ENCODE measurements around the gene KIF25. TPM values are rescaled to one million over a fixed set of nuclear protein-coding genes. Genes with fewer than 3 reads are reported as not detected.

Gene KIF25
- total RNA-seq, 4 donors from 2014 or later = 0.16 TPM; not detected in 3

DNA sequence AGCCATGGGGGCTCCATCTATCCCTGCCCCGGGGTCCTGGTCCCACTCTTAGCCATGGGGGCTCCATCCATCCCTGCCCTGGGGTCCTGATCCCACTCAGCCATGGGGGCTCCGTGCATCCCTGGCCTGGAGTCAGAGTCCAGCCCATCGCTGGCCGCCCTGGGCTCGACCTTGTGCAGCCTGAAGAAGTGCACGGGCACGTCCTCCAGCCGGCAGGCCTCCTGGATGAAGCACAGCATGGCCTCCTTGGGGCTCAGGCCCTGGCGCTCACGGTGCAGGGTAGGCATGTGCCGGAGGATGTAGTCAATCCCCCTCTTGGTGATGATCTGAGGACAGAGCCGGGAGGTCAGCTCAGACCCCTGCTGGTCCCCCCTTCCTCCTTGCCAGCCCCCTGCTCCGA, 66.0 kb downstream of the KIF25 start:
- no peak for ATAC-seq
- H3K9me3 ChIP-seq = no peaks in the 10 kb centered on the region
- H3K36me3 ChIP-seq = no peaks in the 10 kb centered on the region
- H3K27me3 ChIP-seq = no peaks in the 10 kb centered on the region
- H3K27ac ChIP-seq = no peak overlapping the region
- peaks cover 0 to 7% (median 0%) of the 10 kb centered on the region in 3 donors for H3K4me1 ChIP-seq
- no CpG with 5 or more reads among the region's 13 CpGs for WGBS, 2 donors (ENCODE audit: low coverage in 1 of 2)
- H3K4me3 ChIP-seq = no peak overlapping the region
- TF ChIP-seq POLR2A (IDR thresholded peaks at IDR 0.05) = no peak
- TF ChIP-seq EP300 (IDR thresholded peaks at IDR 0.05) = no peak
- no peak for TF ChIP-seq POLR2AphosphoS5 (IDR thresholded peaks at IDR 0.05)

DNA sequence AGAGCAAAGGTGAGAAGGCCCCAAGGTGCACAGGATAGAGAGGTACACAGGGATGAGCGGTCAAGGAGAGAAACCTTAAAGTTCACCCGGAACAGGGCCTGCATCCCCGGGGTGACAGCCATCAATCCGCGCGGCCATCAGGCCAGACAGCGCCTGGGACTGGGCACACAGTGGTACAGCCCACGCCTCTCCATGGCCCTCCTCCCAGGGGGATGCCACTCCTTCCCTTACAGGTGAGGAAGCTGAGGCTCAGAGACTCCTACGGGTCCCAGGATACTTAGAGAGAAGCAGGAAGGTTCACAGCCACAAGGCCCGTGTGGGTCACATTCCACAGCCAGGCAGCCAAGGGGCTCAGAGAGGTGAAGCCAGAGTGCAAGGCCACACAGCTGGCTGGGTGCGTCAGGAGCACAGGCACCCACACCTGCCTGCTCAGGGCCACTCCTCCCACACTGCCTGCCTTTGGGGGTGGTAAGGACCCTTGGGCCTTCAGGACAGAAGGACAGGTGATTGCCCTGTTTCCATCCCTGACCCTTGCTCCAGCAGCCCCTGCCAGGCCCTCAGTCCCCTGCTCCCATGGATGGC, 66.8 kb downstream of the KIF25 start:
- Histone ChIP-seq H3K36me3 (no peaks in the 10 kb centered on the region), H3K4me1 (peaks cover 0 to 7% (median 0%) of the 10 kb centered on the region in 3 donors), H3K4me3 (no peak overlapping the region), H3K27me3 (no peaks in the 10 kb centered on the region), H3K9me3 (no peaks in the 10 kb centered on the region), H3K27ac (no peak overlapping the region)
- WGBS, 2 donors (ENCODE audit: low coverage in 1 of 2) = 100% methylated on average over 1 of the region's 11 CpGs; no CpG with 5 or more reads in 1 of the 2 donors
- TF ChIP-seq POLR2A (IDR thresholded peaks at IDR 0.05) = no peak
- TF ChIP-seq POLR2AphosphoS5 (IDR thresholded peaks at IDR 0.05) = no peak
- TF ChIP-seq, protein P1, sequence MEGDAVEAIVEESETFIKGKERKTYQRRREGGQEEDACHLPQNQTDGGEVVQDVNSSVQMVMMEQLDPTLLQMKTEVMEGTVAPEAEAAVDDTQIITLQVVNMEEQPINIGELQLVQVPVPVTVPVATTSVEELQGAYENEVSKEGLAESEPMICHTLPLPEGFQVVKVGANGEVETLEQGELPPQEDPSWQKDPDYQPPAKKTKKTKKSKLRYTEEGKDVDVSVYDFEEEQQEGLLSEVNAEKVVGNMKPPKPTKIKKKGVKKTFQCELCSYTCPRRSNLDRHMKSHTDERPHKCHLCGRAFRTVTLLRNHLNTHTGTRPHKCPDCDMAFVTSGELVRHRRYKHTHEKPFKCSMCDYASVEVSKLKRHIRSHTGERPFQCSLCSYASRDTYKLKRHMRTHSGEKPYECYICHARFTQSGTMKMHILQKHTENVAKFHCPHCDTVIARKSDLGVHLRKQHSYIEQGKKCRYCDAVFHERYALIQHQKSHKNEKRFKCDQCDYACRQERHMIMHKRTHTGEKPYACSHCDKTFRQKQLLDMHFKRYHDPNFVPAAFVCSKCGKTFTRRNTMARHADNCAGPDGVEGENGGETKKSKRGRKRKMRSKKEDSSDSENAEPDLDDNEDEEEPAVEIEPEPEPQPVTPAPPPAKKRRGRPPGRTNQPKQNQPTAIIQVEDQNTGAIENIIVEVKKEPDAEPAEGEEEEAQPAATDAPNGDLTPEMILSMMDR (IDR thresholded peaks at IDR 0.05) = no peak
- no peak for TF ChIP-seq EP300 (IDR thresholded peaks at IDR 0.05)
- no peak for ATAC-seq

DNA sequence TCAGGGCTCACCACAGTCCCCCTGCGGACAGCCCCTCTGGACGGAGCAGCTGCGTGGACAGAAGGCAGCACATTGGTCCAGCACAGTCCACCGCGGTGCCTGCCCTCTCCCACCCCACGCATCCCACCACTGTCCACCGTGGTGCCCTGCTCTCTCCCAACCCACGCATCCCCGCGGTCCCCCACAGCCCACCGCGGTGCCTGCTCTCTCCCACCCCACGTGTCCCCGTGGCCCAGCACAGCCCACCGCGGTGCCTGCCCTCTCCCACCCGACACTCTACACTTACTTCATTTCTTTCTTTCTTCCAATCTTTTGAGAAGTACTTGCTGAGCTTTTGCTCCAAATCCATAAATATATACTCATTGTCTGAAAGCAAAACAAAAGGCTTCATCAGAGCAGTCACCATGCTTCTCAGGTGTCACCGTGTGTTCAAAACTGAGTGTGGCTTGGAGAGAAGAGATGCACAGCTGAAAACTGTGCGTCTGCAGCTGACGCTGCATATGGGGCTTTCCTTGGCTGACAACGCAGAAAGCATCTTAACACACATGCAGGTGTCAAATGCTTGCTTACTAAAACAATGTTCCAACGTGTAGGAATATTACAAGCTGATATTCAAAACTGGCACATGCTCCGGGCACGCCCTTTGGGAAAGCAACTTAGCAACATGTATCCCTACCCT, 69.7 kb downstream of the KIF25 start:
- H3K36me3 ChIP-seq = no peaks in the 10 kb centered on the region
- no peak for ATAC-seq
- no peak overlapping the region for H3K4me3 ChIP-seq
- H3K4me1 ChIP-seq = no peaks in the 10 kb centered on the region
- H3K27me3 ChIP-seq = peaks cover 4% of the 10 kb centered on the region
- no peak overlapping the region for H3K27ac ChIP-seq
- WGBS, 2 donors (ENCODE audit: low coverage in 1 of 2) = 82 to 88% methylated on average over 7 to 19 of the region's 24 CpGs
- H3K9me3 ChIP-seq = no peaks in the 10 kb centered on the region
- TF ChIP-seq POLR2A (IDR thresholded peaks at IDR 0.05) (no peak), EP300 (IDR thresholded peaks at IDR 0.05) (no peak), POLR2AphosphoS5 (IDR thresholded peaks at IDR 0.05) (no peak)
- TF ChIP-seq, protein P1 (IDR thresholded peaks at IDR 0.05) = no peak

DNA sequence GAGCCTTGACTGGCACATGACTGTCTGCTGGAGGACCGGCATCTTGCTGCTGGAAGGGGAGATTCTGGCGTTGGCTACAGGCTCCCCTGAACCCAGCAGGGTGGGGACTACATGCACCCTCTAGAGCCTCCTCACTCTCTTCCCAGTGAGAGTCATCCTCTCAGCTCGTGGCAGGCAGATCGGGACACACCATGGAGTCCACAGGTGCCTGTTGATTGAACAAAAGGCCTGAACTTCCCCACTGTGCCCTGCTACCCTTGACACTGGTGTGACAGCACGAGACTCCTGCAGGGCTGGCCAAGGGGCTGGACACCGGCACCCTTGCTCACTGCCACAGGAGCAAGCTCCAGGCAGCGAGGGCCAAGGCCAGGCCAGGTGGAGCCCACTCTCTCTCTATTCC, 73.3 kb downstream of the KIF25 start:
- H3K9me3 ChIP-seq = no peaks in the 10 kb centered on the region
- H3K27ac ChIP-seq = no peak overlapping the region
- WGBS, 2 donors (ENCODE audit: low coverage in 1 of 2) = 100% methylated on average over 1 of the region's 7 CpGs; no CpG with 5 or more reads in 1 of the 2 donors
- no peaks in the 10 kb centered on the region for H3K36me3 ChIP-seq
- no peak overlapping the region for H3K4me3 ChIP-seq
- TF ChIP-seq EP300 (IDR thresholded peaks at IDR 0.05) (no peak), POLR2A (IDR thresholded peaks at IDR 0.05) (no peak), POLR2AphosphoS5 (IDR thresholded peaks at IDR 0.05) (no peak)
- TF ChIP-seq, protein P1 (IDR thresholded peaks at IDR 0.05) = no peak
- no peak for ATAC-seq
- no peaks in the 10 kb centered on the region for H3K4me1 ChIP-seq
- H3K27me3 ChIP-seq = peaks cover 15% of the 10 kb centered on the region

DNA sequence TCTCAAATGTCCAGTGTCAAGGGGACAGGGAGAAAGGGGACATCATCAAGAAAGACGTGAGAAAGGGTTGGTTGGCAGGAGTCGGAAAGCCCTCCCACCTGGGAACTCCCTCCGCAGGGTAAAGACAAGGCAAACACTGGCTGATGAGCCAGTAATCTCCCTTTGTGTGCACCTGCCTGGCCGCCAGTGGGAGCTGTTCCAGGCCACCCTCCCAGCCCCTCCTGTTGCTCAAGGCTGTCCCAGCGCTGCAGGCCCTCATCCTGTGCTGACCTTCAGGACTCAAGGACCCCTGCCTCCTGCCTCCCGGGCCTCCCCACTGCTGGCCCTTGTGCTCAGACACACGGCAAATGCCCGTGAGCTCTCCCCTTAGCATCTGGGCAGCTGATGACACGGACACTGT, 74.1 kb downstream of the KIF25 start:
- H3K4me1 ChIP-seq = no peaks in the 10 kb centered on the region
- TF ChIP-seq, protein P1 (IDR thresholded peaks at IDR 0.05) = no peak
- TF ChIP-seq POLR2AphosphoS5 (IDR thresholded peaks at IDR 0.05) = no peak
- TF ChIP-seq POLR2A (IDR thresholded peaks at IDR 0.05) = no peak
- H3K27ac ChIP-seq = no peak overlapping the region
- H3K36me3 ChIP-seq = no peaks in the 10 kb centered on the region
- peaks cover 15% of the 10 kb centered on the region for H3K27me3 ChIP-seq
- H3K9me3 ChIP-seq = no peaks in the 10 kb centered on the region
- WGBS, 2 donors (ENCODE audit: low coverage in 1 of 2) = 80% methylated on average over 5 of the region's 9 CpGs; no CpG with 5 or more reads in 1 of the 2 donors
- H3K4me3 ChIP-seq = no peak overlapping the region
- no peak for ATAC-seq
